Measurements from ENCODE around the gene USP3. TPM values are rescaled to one million over a fixed set of nuclear protein-coding genes. Genes with fewer than 3 reads are reported as not detected.

The USP3 gene
- total RNA-seq, 1 donor from 2014 or later: 83.2 TPM

DNA sequence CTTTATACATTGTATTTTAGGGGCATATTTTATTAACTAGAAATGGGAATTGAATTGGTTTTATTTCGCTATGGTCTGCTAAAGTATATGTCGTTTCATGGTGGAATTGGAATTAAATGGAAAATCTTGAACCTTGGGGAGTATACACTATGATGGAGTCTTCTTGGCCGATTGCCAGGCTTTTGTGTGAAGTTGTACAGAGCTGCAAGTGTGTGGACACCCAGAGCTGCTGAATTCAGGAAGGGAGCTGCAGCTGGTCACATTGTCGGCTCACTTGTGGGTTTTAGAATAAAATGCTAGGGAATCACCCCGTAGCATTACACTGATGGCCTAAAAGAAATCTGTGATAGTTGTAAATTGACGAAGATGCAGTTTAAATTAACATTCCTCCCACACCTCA is 35.1 kb downstream of the USP3 start:
- no peak for FAIRE-seq

DNA sequence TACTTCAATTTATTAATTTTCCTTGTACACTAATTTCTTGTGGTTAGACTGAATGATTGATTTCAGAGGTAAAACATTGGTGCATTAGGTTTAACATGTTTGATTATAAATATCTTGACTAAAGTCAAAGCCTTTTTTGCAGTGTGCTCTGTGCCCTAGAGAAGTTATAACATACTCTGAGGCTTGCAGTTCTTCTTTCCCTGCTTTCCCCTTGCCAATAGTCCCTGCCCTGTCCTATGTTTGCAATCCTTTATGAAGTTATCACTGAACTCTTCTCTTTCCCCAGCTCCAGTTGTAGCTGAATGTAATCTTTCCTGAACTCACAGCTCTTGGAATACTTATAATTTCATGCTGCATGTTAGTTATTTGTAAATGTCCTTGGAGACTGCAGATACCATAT is 35.6 kb downstream of the USP3 start:
- FAIRE-seq (no peak), DNase-seq (ENCODE audit: low read depth) (no peak)
- H3K4me3 ChIP-seq (ENCODE audit: low read depth, low read length): no peak overlapping the region
- TF ChIP-seq, protein P1, sequence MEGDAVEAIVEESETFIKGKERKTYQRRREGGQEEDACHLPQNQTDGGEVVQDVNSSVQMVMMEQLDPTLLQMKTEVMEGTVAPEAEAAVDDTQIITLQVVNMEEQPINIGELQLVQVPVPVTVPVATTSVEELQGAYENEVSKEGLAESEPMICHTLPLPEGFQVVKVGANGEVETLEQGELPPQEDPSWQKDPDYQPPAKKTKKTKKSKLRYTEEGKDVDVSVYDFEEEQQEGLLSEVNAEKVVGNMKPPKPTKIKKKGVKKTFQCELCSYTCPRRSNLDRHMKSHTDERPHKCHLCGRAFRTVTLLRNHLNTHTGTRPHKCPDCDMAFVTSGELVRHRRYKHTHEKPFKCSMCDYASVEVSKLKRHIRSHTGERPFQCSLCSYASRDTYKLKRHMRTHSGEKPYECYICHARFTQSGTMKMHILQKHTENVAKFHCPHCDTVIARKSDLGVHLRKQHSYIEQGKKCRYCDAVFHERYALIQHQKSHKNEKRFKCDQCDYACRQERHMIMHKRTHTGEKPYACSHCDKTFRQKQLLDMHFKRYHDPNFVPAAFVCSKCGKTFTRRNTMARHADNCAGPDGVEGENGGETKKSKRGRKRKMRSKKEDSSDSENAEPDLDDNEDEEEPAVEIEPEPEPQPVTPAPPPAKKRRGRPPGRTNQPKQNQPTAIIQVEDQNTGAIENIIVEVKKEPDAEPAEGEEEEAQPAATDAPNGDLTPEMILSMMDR (IDR thresholded peaks at IDR 0.05; ENCODE audit: insufficient read depth, low read length, severe bottlenecking): no peak
- no peaks in the 10 kb centered on the region for H3K27me3 ChIP-seq (ENCODE audit: control insufficient read depth, insufficient read depth, low read length)
- peaks cover 1% of the 10 kb centered on the region for H3K36me3 ChIP-seq (ENCODE audit: control insufficient read depth, insufficient read depth, low read length)

More for the DNA sequence above, 35.1 kb downstream of the USP3 start:
- no peak overlapping the region for H3K4me3 ChIP-seq (ENCODE audit: low read depth, low read length)
- H3K36me3 ChIP-seq (ENCODE audit: control insufficient read depth, insufficient read depth, low read length): peaks cover 1% of the 10 kb centered on the region
- no peak for DNase-seq (ENCODE audit: low read depth)
- TF ChIP-seq, protein P1 (IDR thresholded peaks at IDR 0.05; ENCODE audit: insufficient read depth, low read length, severe bottlenecking): no peak
- H3K27me3 ChIP-seq (ENCODE audit: control insufficient read depth, insufficient read depth, low read length): no peaks in the 10 kb centered on the region

DNA sequence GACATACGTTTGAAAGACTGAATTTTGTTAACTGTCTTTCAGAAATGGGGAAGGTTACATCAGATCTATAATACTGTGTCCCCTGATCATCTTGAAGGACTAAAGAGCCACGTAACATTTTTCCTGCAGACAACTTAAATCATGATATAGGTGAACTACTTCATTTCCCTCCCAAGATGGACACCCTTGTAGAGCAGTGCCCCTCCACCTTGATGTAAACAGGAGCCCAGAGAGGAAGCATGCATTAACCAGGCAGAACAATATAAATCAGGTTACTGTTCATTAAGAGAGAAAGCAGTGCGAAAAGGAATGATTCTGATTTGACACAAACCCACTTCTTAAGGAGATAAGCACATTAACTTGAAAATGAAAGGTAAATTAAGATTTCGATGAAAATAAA is 36.1 kb downstream of the USP3 start:
- no peak for DNase-seq (ENCODE audit: low read depth)
- Histone ChIP-seq H3K36me3 (ENCODE audit: control insufficient read depth, insufficient read depth, low read length) (peaks cover 1% of the 10 kb centered on the region), H3K27me3 (ENCODE audit: control insufficient read depth, insufficient read depth, low read length) (no peaks in the 10 kb centered on the region), H3K4me3 (ENCODE audit: low read depth, low read length) (no peak overlapping the region)
- TF ChIP-seq, protein P1 (IDR thresholded peaks at IDR 0.05; ENCODE audit: insufficient read depth, low read length, severe bottlenecking): no peak
- FAIRE-seq: no peak

DNA sequence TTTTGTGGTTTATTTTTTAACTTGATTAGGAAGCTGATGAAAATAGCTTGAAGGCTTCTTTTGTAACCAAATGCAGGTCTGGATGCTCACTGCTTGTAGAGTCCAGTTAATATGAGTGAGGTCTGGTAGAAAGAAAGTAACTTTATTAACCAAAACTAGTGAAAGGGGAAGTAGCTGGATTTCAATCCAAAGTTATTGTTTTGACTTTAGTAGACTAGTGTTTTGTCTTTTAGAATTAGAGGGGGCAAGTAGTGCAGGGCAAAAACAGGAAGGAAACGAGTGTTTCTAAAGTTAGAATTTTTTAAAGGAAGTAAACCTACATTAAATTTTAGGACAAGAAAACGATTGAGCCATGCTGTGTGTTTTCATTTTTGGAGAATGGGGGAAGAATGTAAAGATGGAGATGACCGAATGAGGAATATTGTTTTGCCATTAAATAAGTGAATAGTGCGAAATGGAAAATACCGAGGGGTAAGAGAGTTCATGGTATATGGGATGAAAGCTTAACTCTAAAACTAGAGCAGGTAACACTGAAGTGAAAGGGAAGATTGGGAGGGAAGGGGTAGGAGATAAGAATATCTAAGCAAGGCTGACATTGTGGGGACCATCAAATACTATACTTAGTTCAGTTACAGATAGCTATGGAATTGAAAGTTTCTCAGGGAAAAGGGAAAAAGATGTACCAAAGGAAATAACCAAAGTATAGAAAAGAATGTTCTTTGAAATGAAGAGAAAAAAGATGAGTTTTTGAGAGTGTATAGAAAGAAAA is 40.0 kb downstream of the USP3 start:
- TF ChIP-seq, protein P1 (IDR thresholded peaks at IDR 0.05; ENCODE audit: insufficient read depth, low read length, severe bottlenecking): no peak
- DNase-seq (ENCODE audit: low read depth): no peak
- H3K27me3 ChIP-seq (ENCODE audit: control insufficient read depth, insufficient read depth, low read length): no peaks in the 10 kb centered on the region
- peaks cover 1% of the 10 kb centered on the region for H3K36me3 ChIP-seq (ENCODE audit: control insufficient read depth, insufficient read depth, low read length)
- H3K4me3 ChIP-seq (ENCODE audit: low read depth, low read length): no peak overlapping the region
- no peak for FAIRE-seq

DNA sequence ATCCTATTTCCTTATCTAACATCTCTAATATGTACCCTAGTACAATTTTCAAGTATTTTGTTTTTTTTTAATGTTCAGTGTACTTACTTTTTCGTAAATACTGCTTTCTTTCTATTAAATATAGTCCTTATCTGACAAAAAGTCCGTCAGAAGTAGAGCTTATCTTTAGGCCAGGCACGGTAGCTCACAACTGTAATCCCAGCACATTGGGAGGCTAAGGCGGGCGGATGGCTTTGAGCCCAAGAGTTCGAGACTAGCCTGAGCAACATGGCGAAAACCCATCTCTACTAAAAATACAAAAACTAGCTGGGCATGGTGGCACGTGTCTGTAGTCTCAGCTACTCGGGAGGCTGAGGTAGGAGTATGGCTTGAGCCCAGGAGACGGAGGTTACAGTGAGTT is 41.1 kb downstream of the USP3 start:
- Histone ChIP-seq H3K27me3 (ENCODE audit: control insufficient read depth, insufficient read depth, low read length) (no peaks in the 10 kb centered on the region), H3K4me3 (ENCODE audit: low read depth, low read length) (no peak overlapping the region), H3K36me3 (ENCODE audit: control insufficient read depth, insufficient read depth, low read length) (peaks cover 1% of the 10 kb centered on the region)
- DNase-seq (ENCODE audit: low read depth) (no peak), FAIRE-seq (no peak)
- TF ChIP-seq, protein P1 (IDR thresholded peaks at IDR 0.05; ENCODE audit: insufficient read depth, low read length, severe bottlenecking): no peak

DNA sequence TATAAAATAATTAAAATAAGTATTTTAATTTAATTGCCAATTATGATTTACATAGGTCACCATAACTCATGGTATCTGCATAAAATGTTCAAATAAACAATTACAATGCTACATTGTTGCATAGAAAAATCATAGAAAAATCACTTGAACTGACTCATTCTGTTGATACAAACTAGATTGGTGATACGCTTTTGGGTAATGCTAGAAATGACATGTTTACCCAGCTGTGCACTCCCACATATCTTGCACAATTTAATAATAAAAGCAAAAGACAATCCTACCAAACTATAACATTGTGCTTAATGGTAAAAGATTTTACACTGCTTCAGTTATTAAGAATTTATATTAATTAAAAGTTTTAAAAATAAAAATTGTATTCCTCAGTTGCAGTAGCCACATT is 47.0 kb downstream of the USP3 start:
- DNase-seq (ENCODE audit: low read depth) (peak; percentile 65), FAIRE-seq (no peak)
- peaks cover 1% of the 10 kb centered on the region for H3K36me3 ChIP-seq (ENCODE audit: control insufficient read depth, insufficient read depth, low read length)
- H3K4me3 ChIP-seq (ENCODE audit: low read depth, low read length): no peak overlapping the region
- no peaks in the 10 kb centered on the region for H3K27me3 ChIP-seq (ENCODE audit: control insufficient read depth, insufficient read depth, low read length)
- TF ChIP-seq, protein P1 (IDR thresholded peaks at IDR 0.05; ENCODE audit: insufficient read depth, low read length, severe bottlenecking): no peak

Measured in bronchial epithelial cell (primary cell).